Measurements from ENCODE around the gene CD300C.

CD300C gene

GRCh38 chr17:74513987-74514631 lies 31.8 kb downstream of the CD300C start:
- Histone ChIP-seq H3K36me3 (ENCODE audit: low read length) (no peaks in the 10 kb centered on the region), H2AFZ (ENCODE audit: low read depth, low read length, severe bottlenecking) (no peak overlapping the region), H3K27ac (ENCODE audit: low read depth, low read length) (no peak overlapping the region), H3K27me3 (ENCODE audit: low read length) (no peaks in the 10 kb centered on the region), H3K4me2 (ENCODE audit: low read depth, low read length, poor library complexity, severe bottlenecking) (no peak overlapping the region), H3K9ac (ENCODE audit: low read length) (no peak overlapping the region), H3K9me3 (ENCODE audit: insufficient read depth, low read length) (peaks cover 18% of the 10 kb centered on the region; the same call in 1 of the 2 replicates), H3K4me3 (ENCODE audit: insufficient read depth, low read length, poor library complexity, severe bottlenecking) (no peak overlapping the region), H3F3A (ENCODE audit: insufficient read depth) (peaks cover 6% of the 10 kb centered on the region; the same call in 1 of the 2 replicates), H3K79me2 (ENCODE audit: insufficient read depth, low read length) (no peaks in the 10 kb centered on the region), H4K20me1 (ENCODE audit: low read depth, low read length) (no peaks in the 10 kb centered on the region), H3K9me2 (replicated peaks; ENCODE audit: insufficient read depth, low read length) (no peaks in the 10 kb centered on the region)
- TF ChIP-seq CTCF (IDR thresholded peaks at IDR 0.05; ENCODE audit: insufficient read depth, low read length, poor library complexity, severe bottlenecking) (no peak), EZH2phosphoT487 (conservative IDR thresholded peaks at IDR 0.05; ENCODE audit: low read length) (no peak)

GRCh38 chr17:74512624-74513091 lies 33.3 kb downstream of the CD300C start:
- no peak overlapping the region for H3K4me3 ChIP-seq (ENCODE audit: insufficient read depth, low read length, poor library complexity, severe bottlenecking)
- H3K36me3 ChIP-seq (ENCODE audit: low read length): no peaks in the 10 kb centered on the region
- no peaks in the 10 kb centered on the region for H3K79me2 ChIP-seq (ENCODE audit: insufficient read depth, low read length)
- H3K4me2 ChIP-seq (ENCODE audit: low read depth, low read length, poor library complexity, severe bottlenecking): no peak overlapping the region
- H3K9ac ChIP-seq (ENCODE audit: low read length): no peak overlapping the region
- H3K9me3 ChIP-seq (ENCODE audit: insufficient read depth, low read length): peaks cover 13% of the 10 kb centered on the region; the same call in 1 of the 2 replicates
- H3F3A ChIP-seq (ENCODE audit: insufficient read depth): peaks cover 6% of the 10 kb centered on the region; the same call in 1 of the 2 replicates
- H2AFZ ChIP-seq (ENCODE audit: low read depth, low read length, severe bottlenecking): no peak overlapping the region
- H3K27ac ChIP-seq (ENCODE audit: low read depth, low read length): no peak overlapping the region
- no peaks in the 10 kb centered on the region for H3K9me2 ChIP-seq (replicated peaks; ENCODE audit: insufficient read depth, low read length)
- no peaks in the 10 kb centered on the region for H4K20me1 ChIP-seq (ENCODE audit: low read depth, low read length)
- H3K27me3 ChIP-seq (ENCODE audit: low read length): no peaks in the 10 kb centered on the region
- TF ChIP-seq CTCF (IDR thresholded peaks at IDR 0.05; ENCODE audit: insufficient read depth, low read length, poor library complexity, severe bottlenecking): no peak
- no peak for TF ChIP-seq EZH2phosphoT487 (conservative IDR thresholded peaks at IDR 0.05; ENCODE audit: low read length)

- Histone ChIP-seq H3F3A (ENCODE audit: insufficient read depth) (peaks cover 6% of the 10 kb centered on the region; the same call in 1 of the 2 replicates), H3K9me3 (ENCODE audit: insufficient read depth, low read length) (peaks cover 13% of the 10 kb centered on the region; the same call in 1 of the 2 replicates), H3K4me3 (ENCODE audit: insufficient read depth, low read length, poor library complexity, severe bottlenecking) (no peak overlapping the region), H3K4me2 (ENCODE audit: low read depth, low read length, poor library complexity, severe bottlenecking) (no peak overlapping the region), H2AFZ (ENCODE audit: low read depth, low read length, severe bottlenecking) (no peak overlapping the region), H3K9ac (ENCODE audit: low read length) (no peak overlapping the region), H3K27me3 (ENCODE audit: low read length) (no peaks in the 10 kb centered on the region), H3K36me3 (ENCODE audit: low read length) (no peaks in the 10 kb centered on the region), H4K20me1 (ENCODE audit: low read depth, low read length) (no peaks in the 10 kb centered on the region), H3K27ac (ENCODE audit: low read depth, low read length) (no peak overlapping the region), H3K9me2 (replicated peaks; ENCODE audit: insufficient read depth, low read length) (no peaks in the 10 kb centered on the region), H3K79me2 (ENCODE audit: insufficient read depth, low read length) (no peaks in the 10 kb centered on the region)
- TF ChIP-seq EZH2phosphoT487 (conservative IDR thresholded peaks at IDR 0.05; ENCODE audit: low read length) (no peak), CTCF (IDR thresholded peaks at IDR 0.05; ENCODE audit: insufficient read depth, low read length, poor library complexity, severe bottlenecking) (no peak)
Observed at GRCh38 chr17:74512036-74512435, 33.9 kb downstream of the CD300C start.

Data from SU-DHL-6 (cell line).